ENCODE measurements around the gene ADARB2. TPM values are rescaled to one million over a fixed set of nuclear protein-coding genes. Genes with fewer than 3 reads are reported as not detected.

ADARB2 gene
- total RNA-seq, 4 donors from 2014 or later = 1.3 to 5.4 (median 1.8) TPM

GRCh38 chr10:1153251-1153763 lies 584.0 kb downstream of the ADARB2 start:
- H3K4me1 ChIP-seq = no peaks in the 10 kb centered on the region
- TF ChIP-seq POLR2AphosphoS5 (IDR thresholded peaks at IDR 0.05) (no peak), EP300 (IDR thresholded peaks at IDR 0.05) (no peak), POLR2A (IDR thresholded peaks at IDR 0.05) (no peak)
- TF ChIP-seq, protein P1, sequence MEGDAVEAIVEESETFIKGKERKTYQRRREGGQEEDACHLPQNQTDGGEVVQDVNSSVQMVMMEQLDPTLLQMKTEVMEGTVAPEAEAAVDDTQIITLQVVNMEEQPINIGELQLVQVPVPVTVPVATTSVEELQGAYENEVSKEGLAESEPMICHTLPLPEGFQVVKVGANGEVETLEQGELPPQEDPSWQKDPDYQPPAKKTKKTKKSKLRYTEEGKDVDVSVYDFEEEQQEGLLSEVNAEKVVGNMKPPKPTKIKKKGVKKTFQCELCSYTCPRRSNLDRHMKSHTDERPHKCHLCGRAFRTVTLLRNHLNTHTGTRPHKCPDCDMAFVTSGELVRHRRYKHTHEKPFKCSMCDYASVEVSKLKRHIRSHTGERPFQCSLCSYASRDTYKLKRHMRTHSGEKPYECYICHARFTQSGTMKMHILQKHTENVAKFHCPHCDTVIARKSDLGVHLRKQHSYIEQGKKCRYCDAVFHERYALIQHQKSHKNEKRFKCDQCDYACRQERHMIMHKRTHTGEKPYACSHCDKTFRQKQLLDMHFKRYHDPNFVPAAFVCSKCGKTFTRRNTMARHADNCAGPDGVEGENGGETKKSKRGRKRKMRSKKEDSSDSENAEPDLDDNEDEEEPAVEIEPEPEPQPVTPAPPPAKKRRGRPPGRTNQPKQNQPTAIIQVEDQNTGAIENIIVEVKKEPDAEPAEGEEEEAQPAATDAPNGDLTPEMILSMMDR (IDR thresholded peaks at IDR 0.05) = no peak
- 78 to 89% methylated on average over 4 of the region's 6 CpGs for WGBS, 2 donors (ENCODE audit: low coverage in 1 of 2)
- no peaks in the 10 kb centered on the region for H3K36me3 ChIP-seq
- H3K27me3 ChIP-seq = peaks cover 17% of the 10 kb centered on the region
- H3K4me3 ChIP-seq = no peak overlapping the region
- no peak overlapping the region for H3K27ac ChIP-seq
- no peaks in the 10 kb centered on the region for H3K9me3 ChIP-seq
- ATAC-seq = no peak

DNA sequence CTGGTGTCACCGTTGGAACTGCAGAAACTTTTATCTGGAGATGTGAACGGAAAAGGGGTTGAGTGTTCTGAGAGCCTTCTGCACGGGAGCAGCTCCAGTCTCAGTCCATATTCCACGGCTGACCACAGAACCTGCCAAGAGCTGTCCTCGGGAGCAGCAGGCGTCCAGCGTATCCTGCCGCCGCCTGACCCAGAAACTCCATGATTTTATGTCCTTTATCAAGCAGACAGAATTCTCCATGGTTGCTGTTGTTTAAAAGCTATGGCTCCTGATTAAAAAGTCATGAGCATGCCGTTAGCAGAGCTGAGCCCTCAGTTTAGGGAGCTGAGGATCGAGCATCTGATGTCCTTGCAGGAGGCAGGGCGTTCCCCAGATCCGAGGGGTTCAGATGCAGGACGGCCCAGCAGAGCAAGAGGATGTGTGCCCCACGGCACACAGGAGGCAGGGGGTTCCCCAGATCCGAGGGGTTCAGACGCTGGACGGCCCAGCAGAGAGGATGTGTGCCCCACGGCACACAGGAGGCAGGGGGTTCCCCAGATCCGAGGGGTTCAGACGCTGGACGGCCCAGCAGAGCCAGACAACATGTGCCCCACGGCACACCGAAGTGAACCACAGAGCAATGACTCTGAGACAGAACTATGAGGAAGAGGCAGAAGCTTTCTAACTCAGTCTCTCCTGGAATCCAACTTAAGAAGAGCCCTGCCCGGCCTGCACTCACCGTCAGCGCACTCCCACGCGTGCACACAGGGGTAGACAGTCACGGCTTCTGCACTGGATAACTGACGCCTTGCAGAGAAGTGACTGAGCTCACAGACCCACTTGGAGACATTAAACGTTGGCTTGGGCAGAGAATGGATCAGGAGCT lies 584.7 kb downstream of the ADARB2 start:
- peaks cover 0 to 2% (median 0%) of the 10 kb centered on the region in 3 donors for H3K9me3 ChIP-seq
- H3K36me3 ChIP-seq = no peaks in the 10 kb centered on the region
- H3K4me1 ChIP-seq = no peaks in the 10 kb centered on the region
- peaks cover 16% of the 10 kb centered on the region for H3K27me3 ChIP-seq
- 86% methylated on average over 7 of the region's 32 CpGs; no CpG with 5 or more reads in 1 of the 2 donors for WGBS, 2 donors (ENCODE audit: low coverage in 1 of 2)
- H3K4me3 ChIP-seq = no peak overlapping the region
- no peak overlapping the region for H3K27ac ChIP-seq
- no peak for TF ChIP-seq POLR2A (IDR thresholded peaks at IDR 0.05)
- TF ChIP-seq, protein P1 (IDR thresholded peaks at IDR 0.05) = no peak
- no peak for TF ChIP-seq EP300 (IDR thresholded peaks at IDR 0.05)
- no peak for TF ChIP-seq POLR2AphosphoS5 (IDR thresholded peaks at IDR 0.05)
- no peak for ATAC-seq

GRCh38 chr10:1151076-1152033 lies 586.0 kb downstream of the ADARB2 start:
- no peaks in the 10 kb centered on the region for H3K36me3 ChIP-seq
- ATAC-seq = no peak
- H3K9me3 ChIP-seq = peaks cover 0 to 13% (median 0%) of the 10 kb centered on the region in 3 donors
- H3K27ac ChIP-seq = no peak overlapping the region
- no peak overlapping the region for H3K4me3 ChIP-seq
- WGBS, 2 donors (ENCODE audit: low coverage in 1 of 2) = 73 to 81% methylated on average over 4 to 10 of the region's 15 CpGs
- peaks cover 5% of the 10 kb centered on the region for H3K27me3 ChIP-seq
- TF ChIP-seq POLR2A (IDR thresholded peaks at IDR 0.05) = no peak
- no peak for TF ChIP-seq EP300 (IDR thresholded peaks at IDR 0.05)
- no peak for TF ChIP-seq POLR2AphosphoS5 (IDR thresholded peaks at IDR 0.05)
- TF ChIP-seq, protein P1 (IDR thresholded peaks at IDR 0.05) = no peak
- H3K4me1 ChIP-seq = no peaks in the 10 kb centered on the region

DNA sequence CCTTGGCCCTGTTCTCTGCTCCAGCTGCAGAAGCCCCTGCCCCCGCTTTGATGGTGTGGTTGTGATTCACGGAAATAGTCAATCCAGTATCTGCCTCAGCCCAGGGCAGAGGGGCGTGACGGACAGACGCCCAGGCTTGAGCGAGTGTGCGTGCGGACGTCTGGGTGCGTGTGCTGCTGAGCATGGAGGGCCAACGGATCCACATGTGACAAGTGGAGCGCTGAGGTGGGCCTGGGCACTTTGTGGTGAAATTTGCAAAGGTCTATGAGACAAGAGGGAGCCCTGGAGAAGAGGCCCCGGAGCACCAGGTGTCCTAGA lies 586.7 kb downstream of the ADARB2 start:
- WGBS, 2 donors (ENCODE audit: low coverage in 1 of 2) = 76 to 90% methylated on average over 2 to 10 of the region's 13 CpGs
- H3K4me3 ChIP-seq = no peak overlapping the region
- no peak overlapping the region for H3K27ac ChIP-seq
- H3K9me3 ChIP-seq = peaks cover 0 to 21% (median 0%) of the 10 kb centered on the region in 3 donors
- TF ChIP-seq POLR2A (IDR thresholded peaks at IDR 0.05) (no peak), EP300 (IDR thresholded peaks at IDR 0.05) (no peak), POLR2AphosphoS5 (IDR thresholded peaks at IDR 0.05) (no peak)
- TF ChIP-seq, protein P1 (IDR thresholded peaks at IDR 0.05) = no peak
- no peak for ATAC-seq
- no peaks in the 10 kb centered on the region for H3K4me1 ChIP-seq
- H3K27me3 ChIP-seq = peaks cover 5% of the 10 kb centered on the region
- no peaks in the 10 kb centered on the region for H3K36me3 ChIP-seq
